ENCODE measurements around the gene BLTP2.
"Not testable (repeated sequence)": the region's sequence is repeated elsewhere in the genome, so short reads cannot be mapped to it uniquely, and the experiment has no call there.

The BLTP2 gene

DNA sequence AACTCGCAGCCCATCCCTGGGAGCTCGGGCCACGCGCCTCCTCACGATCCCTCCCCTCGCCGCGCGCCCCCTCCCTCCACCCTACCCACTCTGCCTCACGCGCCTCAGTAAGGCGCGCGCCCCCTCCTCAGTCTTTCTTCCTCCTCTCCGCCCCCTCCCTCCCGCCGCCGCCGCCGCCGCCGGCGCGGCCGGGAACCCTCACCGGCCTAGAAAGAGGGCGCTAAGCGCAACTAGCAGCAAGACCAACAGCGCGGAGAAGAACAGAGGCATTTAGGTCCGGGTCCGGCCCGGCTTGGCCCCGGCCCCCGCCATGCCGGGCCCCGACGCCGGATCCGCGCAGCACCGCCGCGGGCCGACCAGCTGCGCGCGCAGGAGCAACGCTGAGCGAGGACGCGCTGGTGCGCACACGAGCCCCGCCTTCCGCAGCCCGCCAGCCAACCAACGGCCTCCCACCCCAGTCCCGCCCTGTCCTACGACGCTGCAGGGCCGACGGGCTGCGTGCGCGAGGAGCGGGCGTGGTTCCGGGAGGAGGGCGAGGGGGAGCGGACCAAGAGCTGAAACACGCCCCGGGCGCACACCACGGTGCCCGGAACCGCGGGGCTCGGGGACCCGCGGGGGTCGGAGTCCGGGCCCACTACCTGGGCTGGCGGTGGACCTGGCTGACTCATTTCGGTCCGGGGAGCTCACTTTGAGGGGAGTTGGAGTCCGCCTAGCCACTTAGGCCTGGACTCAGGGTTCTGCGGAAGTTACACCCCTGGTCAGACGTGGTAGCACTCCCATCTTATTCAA, at the start of gene BLTP2:
Gene BLTP2, minus strand, starts transcription at position 372 of the 789 bp plus-strand sequence. Its CDS starts 102 bp downstream, at position 270.
- FAIRE-seq, result no peak

DNA sequence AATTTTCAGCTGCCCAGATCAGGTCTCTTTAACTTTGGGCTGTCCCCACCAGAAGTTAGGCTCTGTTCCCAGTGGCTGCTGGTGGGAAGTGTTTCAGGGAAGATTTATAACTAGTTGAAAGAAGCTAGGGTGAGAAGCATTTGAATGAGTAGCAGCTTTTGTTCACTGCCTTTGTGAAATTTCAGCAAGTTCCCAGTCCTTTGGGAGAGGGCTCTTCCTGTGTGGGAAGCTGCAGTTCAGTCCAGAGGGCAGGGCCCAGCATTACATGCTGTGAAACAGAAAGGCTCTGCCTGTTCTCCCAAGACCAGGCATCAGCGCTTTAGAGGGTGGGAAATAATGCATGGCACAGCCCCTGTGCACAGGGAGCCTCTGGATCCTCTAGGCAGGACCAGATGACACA, 48.9 kb upstream of the BLTP2 start:
- no peak for FAIRE-seq

DNA sequence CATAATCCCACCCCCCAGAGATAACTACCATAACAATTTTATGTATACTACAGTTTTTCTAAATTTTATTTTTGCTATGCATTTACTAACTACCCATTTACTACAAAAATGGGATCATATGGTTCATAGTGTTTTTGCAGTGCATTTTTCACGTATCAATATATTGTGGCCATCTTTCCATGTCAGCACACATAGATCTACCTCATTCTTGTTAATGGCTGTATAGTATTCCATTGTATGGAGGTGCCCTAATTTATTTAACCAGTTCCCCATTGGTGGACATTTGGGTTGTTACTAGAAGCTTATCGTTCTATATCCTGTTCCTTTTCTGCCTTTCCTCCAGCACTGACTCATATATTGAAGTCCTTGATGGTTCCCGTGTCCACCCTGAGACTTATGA, 44.1 kb upstream of the BLTP2 start:
- FAIRE-seq, result no peak

DNA sequence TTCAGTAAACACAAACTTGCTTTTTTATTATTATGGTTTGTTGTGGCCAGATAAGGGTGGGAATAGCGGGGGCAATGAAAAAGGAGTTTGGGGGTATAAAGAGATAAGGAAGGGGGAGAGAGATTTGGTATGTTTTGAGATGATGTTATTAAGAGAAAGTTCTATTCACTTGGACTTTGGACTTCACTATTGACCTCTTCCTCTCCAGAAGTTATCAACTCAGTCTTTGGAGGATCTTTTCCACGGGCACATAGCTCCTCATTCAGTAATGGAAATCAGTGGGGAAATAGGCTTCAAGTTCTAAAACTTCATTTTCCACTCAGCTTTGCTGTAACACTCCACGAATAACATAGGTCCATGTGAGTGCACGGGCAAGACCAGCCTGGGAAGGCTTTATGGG, 43.5 kb upstream of the BLTP2 start:
- no peak for FAIRE-seq

DNA sequence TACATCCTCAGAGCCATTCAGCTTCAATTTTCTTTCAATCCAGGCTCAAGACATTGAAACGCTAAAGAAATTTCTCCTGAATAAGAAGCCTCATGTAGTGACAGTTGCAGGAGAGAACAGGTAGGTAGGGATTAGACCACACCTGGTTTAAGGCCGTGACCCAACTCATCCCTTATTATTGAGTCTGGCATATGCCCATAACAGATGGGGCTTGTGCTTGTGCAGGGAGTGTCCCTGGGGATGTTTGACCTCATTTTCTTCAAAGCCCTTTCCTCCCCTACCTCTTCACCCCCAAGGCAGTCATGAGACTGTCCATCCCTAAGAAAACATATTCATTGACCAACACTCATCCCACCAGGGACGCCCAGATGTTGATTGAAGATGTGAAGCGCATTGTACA, 41.3 kb upstream of the BLTP2 start:
- FAIRE-seq, result no peak

DNA sequence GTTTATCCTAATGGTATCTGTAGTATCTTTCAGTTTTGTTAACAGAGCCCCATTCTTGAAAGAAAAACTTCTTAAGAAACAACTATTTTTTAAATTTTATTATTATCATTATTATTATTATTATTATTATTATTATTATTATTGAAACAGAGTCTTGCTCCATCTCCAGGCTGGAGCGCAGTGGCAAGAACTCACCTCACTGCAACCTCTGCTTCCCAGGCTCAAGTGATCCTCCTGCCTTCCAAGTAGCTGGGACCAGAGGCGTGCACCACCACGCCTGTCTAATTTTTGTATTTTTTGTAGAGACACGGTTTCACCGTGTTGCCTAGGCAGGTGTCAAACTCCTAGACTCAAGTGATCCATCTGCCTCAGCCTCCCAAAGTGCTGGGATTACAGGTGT, 40.4 kb upstream of the BLTP2 start:
- FAIRE-seq, result no peak

DNA sequence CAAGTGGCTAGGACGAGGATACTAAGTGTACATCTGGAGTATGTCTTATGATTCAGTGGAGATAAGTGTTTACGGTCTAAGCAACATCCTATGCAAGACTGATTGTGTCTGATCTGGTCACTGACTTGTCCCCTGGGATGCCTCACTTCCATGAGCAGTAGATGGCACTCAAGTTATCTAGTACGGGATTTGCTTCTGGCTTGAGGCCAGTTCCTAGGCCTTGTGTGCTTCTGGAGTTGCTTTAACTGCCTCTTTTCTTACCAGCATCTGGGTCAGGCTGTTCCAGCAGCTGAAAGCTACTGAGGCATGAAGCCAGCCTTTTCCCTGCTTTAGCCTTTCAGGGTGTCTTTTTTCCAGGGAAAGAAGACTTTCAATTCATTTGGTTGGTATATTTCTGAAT, 40.0 kb upstream of the BLTP2 start:
- FAIRE-seq, result no peak

DNA sequence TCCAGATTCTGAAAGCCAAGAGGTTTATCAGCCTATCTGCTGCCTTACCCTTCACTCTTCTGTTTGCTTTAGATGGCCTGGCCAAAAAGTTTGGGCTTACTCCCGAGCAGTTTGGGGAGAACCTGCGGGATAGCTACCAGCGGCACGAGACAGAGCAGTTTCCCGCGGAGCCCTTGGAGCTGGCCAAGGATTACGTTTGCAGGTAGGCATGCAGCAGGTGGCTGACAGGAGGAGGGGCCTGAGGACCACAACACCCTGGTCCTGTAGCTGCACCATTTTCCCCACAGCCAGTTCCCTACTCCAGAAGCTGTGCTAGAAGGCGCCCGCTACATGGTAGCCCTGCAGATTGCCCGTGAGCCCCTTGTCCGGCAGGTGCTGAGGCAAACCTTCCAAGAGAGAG, 37.7 kb upstream of the BLTP2 start:
- FAIRE-seq, result no peak

DNA sequence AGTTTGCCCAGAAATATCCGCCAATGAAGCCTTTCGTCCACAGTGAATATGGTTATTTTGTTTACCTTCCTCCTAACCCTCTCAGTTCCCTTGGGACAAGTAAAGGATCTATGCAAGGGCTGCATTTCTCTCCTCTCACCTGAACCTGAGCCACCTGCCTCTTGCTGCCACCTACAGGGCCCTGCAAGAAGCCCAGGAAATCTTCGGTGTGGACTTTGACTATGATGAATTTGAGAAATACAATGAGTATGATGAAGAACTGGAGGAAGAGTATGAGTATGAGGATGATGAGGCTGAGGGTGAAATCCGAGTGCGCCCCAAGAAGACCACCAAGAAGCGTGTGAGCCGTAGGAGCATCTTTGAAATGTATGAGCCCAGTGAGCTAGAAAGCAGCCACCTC, 31.0 kb upstream of the BLTP2 start:
- FAIRE-seq, result no peak

DNA sequence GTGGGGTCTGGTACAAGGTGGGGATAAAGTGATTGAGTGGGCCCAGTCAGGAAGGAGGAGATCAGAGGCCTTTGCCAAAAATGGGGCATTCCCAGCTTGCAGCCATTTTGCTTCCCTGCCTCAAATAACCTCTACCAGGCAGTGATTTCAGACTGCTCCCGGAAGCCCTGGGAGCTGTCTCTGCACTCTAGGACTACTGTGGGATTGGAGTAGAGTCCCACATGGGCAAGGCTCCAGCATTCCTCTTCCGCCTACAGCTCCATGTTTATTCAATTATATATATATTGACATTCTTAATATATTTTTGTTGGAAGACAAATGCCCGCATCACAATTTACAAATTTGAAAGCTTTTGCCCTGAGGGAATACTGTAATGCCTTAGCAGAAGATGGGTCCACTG, 30.5 kb upstream of the BLTP2 start:
- no peak for FAIRE-seq

DNA sequence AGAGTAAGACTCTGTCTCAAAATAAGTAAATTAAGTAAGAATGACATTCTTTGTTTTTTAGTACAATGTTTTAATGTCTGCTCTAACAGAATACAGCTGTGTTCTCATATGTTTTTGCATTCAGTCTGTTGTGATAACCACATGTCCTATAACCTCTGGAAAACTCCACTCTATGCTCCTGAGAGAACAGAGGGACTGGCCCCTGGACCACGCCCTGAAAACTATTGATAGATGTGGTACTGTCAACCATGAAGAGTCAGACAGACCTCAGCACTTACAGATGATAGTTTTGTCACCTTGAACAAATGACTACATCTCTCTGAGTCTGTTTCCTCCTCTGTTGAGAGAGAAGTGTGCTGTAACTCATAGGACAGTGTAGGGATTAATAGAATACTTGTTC, 25.0 kb upstream of the BLTP2 start:
- no peak for FAIRE-seq

DNA sequence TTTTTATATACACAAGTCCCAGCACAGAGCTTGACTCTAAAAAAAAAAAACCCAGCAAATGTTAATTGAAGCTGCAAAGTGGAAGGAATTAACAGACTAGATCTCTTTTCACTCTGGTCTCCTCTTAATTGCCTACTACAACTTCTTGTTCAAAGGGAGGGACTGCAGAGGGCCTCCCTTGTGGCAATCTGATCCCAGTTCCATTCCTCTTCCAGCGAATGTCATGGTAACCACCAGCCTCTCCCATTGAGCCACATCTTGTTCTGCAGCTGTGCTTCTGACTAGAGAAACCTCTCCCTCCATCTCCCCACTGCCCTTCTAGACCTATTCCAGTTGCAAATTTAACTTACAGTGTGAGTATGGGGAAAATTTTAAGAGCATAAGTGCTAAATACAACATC, 22.9 kb upstream of the BLTP2 start:
- FAIRE-seq, result no peak

DNA sequence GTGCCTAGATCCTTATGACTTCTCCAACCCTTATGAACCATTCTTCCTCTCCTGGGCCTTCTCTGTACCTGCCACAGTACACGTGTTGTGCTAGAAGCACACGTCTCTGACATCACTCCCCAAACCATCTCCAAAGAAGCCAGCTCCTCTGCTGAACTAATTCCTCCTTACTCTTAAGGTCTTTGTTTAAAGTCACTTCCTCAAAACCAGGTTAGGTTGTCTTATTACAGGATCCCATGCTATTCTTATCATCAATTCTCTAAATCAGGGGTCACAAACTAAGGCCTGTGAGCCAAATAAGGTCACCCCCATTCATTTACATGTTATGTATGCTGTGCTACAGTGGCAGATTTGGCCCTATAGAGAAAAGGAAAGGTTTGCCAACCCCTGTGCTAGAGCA, 21.0 kb upstream of the BLTP2 start:
- FAIRE-seq, result no peak

DNA sequence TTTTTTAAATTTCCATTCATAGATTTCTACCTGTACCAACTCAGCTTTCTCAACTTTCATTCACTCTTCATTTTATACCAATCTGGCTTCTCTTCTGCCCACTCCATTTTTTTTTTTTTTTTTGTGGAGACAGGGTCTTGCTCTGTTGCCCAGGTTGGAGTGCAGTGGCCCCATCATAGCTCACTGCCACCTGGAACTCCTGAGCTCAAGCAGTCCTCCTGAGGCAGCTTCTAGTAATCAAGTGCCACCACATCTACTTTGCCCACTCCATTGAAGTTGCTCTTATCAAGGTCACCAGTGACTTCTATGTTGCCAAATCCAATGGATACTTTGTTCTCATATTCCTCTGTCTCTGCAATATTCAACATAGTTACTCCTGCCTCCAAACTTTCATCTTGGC, 18.8 kb upstream of the BLTP2 start:
- FAIRE-seq, result no peak

DNA sequence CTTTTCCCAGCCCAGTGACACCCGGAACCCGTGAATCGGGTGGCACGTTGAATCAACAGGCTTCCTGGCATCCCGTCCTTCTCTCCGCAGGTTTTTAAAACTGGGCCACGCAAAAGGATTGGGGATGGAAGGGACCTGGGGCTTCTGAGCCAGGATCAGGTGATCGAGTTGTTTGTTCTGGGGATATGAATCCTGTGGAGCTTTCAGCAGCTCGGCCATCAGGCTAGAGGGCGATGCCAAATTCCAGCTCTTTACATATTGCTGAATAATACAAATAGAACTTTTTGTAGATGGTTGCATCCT, 17.5 kb upstream of the BLTP2 start:
- FAIRE-seq, result no peak

DNA sequence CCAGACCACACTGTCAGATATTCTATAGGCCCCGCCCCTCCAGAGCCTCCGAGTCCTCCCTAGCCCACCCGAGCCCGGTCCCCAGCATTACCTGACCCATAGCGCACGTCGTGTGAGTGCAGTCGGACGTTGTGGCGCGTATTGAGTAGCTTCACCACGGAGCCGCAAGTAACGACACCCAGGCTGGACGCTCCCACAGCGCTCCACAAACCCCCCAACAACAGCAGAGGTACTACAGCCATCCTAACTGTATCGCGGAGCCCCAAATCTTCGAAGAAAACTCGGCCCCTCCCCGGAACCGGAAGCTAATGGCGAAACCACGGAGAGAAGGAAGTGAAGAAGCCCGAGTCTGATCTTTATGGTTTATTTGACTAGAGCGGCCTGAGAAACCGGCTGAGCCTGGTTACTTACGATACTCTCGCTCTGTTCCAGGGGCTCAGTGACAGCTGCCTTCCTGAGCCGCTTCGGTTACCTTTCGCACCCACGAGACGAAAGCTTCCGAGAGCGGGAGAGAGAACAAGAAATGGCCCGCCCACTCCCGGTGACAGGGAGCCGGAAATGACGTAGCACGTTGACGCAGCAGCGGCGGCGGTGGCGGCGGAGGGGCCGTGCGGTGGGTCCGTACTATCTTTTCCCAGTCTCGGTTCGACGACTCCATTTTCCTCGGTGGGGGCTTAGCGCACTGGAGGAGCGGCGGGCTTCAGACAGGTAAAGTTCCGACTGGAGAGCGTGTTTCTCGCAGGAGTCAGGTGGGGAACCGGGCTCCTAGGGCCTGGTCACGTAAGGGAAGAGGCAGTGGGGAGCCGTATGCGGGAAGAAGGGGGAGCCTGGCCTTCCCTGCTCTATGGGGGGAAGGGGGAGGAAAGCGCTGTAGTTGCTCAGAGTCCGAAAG, 16.9 kb upstream of the BLTP2 start, which contains the start of the genes SDF2 and SUPT6H:
Gene SDF2, minus strand, starts transcription at position 272 of the 892 bp plus-strand sequence. Its CDS starts 30 bp downstream, at position 242.
Gene SUPT6H, plus strand, starts transcription at position 571 of the 892 bp plus-strand sequence. CDS start 11,197 bp downstream, outside the sequence.
- no peak for FAIRE-seq

DNA sequence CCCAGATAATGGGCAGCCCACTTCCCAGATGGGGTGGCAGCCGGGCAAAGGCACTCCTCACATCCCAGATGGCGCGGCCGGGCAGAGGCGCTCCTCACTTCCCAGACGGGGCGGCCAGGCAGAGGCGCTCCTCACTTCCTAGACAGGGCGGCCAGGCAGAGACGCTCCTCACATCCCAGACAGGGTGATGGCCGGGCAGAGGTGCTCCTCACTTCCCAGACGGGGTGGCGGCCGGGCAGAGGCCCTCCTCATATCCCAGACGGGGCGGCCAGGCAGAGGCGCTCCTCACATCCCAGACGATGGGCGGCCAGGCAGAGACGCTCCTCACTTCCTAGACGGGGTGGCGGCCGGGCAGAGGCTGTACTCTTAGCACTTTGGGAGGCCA, 14.5 kb upstream of the BLTP2 start:
- not testable (repeated sequence) for FAIRE-seq

DNA sequence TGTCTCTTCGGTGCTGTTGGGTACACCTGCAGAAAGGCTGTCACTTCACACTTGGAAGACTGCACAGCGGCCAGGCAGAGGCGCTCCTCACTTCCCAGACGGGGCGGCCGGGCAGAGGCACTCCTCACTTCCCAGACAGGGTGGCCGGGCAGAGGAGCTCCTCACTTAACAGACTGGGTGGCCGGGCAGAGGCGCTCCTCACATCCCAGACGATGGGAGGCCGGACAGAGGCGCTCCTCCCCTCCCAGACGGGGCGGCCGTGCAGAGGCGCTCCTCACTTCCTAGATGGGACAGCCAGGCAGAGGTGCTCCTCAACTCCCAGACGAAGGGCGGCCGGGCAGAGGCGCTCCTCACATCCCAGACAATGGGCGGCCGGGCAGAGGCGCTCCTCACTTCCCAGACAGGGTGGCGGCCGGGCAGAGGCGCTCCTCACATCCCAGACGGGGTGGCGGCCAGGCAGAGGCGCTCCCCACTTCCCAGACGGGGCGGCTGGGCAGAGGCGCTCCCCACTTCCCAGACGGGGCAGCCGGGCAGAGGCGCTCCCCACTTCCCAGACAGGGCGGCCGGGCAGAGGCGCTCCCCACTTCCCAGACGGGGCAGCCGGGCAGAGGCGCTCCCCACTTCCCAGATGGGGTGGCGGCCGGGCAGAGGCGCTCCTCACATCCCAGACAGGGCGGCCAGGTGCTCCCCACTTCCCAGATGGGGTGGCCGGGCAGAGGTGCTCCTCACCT, 14.0 kb upstream of the BLTP2 start:
- FAIRE-seq, result not testable (repeated sequence)

DNA sequence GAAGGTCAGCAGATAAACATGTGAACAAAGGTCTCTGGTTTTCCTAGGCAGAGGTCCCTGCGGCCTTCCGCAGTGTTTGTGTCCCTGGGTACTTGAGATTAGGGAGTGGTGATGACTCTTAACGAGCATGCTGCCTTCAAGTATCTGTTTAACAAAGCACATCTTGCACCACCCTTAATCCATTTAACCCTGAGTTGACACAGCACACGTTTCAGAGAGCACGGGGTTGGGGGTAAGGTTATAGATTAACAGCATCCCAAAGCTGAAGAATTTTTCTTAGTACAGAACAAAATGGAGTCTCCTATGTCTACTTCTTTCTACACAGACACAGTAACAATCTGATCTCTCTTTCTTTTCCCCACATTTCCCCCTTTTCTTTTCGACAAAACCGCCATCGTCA, 13.4 kb upstream of the BLTP2 start:
- not testable (repeated sequence) for FAIRE-seq

DNA sequence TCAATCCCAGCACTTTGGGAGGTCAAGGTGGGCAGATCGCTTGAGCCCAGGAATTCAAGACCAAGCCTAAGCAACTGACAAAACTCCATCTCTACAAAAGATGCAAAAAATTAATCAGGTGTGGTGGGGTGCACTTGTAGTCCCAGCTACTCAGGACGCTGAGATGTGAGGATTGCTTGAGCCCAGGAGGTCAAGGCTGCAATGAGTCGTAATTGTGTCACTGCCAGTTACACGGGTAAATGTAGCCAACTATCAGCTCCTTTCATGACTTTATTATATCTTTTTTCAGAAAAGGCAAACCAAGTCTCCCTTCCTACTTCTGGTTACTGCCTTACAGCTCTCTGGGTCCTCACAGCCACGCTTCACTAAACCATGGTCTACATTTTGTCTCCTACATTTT, 12.8 kb upstream of the BLTP2 start:
- no peak for FAIRE-seq

DNA sequence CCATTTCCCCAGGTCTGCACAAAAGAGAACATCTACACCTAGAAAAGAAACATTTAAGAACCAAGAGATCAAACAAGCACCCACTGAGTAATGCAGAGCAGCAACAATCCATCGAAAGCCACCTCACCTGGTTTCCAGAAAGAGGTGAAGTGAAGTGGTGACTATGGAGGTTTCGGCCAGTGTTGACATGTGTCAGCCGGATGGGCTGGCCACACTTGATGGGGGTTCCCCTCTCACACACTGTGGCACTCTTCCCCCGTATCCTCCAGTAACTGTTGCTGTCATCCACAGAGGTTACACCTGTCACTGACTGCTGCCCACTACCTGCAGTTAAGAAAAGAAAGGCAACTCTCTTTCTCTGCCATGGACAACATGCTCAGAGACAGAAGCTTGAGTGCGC, 10.2 kb upstream of the BLTP2 start:
- no peak for FAIRE-seq

DNA sequence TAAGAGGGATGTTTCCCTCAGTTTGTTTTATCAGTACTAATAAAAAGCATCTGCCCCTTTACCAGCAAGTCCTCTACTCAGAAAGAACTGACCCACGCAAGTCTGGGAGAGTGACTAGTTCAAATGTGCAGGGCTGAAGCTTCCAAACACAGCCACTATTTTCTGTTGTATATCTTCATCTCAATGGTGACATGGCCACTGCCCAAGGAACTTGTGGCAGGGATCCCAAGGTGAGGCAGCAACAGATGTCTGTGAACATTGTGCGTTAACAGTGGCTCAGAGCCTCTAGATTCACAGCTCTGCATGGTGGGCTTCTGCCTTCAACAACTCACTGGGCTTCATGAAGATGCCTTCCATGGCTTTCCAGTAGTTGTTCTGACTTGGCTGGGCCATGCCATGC, 3.7 kb upstream of the BLTP2 start:
- no peak for FAIRE-seq

DNA sequence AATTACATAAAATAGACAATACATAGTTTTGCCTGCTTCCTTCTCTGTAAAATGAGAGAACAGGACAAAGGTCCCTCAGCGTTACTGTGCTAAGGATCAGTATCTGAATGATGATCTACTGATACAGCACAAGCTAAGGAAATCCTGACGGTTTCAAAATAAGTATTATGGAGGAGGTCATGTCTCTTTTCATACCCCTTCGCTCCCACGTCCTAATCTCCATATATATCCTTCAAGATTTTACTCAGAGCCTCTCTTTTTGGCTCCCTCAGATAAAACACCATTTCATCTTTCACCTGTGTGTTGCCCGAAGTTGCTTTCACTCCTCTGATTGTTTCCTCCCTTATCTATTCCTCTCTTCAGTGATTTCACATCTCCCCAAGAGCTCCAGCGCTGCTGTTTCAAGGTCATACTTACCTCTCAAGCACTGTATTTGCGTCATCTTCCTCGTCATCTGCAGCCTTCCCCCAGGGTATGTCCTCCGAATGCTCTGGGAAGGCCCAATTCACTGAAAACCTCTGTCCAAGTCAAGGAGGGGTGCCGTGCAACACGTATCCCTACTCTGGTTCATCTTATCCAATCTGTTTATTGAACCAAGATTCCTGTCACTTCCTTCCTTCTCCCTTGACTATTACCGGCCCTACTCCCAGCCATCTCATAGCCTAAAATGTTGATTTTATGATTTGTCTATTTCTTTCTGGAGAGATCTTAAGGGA, 1.2 kb upstream of the BLTP2 start:
- no peak for FAIRE-seq
